Neural cell (in vitro differentiated cells): Measurements from ENCODE around the gene CIDEA.

ENCODE experiments used
- CTCF ChIP-seq: fragments of 450-650 bp; IDR thresholded peaks from 2 replicates; pipeline ENCODE4 v1.5.1; 2014; ENCODE audit warnings: antibody characterized with exemption, mild to moderate bottlenecking, moderate library complexity; ENCODE audit not compliant: poor library complexity, severe bottlenecking
- EP300 ChIP-seq: fragments of 450-650 bp; conservative IDR thresholded peaks from 2 replicates; pipeline ENCODE4 v1.6.1; 2014; ENCODE audit warnings: antibody characterized with exemption, mild to moderate bottlenecking, moderate library complexity; ENCODE audit not compliant: poor library complexity, severe bottlenecking
- POLR2AphosphoS5 ChIP-seq: IDR thresholded peaks from 2 replicates; pipeline ENCODE4 v1.6.1; 2012
- RAD21 ChIP-seq: fragments of 450-650 bp; conservative IDR thresholded peaks from 2 replicates; pipeline ENCODE4 v1.6.1; 2014; ENCODE audit warnings: antibody characterized with exemption, mild to moderate bottlenecking, moderate library complexity
- REST ChIP-seq: IDR thresholded peaks from 2 replicates; pipeline ENCODE4 v1.6.1; 2012; ENCODE audit warnings: borderline replicate concordance

DNA sequence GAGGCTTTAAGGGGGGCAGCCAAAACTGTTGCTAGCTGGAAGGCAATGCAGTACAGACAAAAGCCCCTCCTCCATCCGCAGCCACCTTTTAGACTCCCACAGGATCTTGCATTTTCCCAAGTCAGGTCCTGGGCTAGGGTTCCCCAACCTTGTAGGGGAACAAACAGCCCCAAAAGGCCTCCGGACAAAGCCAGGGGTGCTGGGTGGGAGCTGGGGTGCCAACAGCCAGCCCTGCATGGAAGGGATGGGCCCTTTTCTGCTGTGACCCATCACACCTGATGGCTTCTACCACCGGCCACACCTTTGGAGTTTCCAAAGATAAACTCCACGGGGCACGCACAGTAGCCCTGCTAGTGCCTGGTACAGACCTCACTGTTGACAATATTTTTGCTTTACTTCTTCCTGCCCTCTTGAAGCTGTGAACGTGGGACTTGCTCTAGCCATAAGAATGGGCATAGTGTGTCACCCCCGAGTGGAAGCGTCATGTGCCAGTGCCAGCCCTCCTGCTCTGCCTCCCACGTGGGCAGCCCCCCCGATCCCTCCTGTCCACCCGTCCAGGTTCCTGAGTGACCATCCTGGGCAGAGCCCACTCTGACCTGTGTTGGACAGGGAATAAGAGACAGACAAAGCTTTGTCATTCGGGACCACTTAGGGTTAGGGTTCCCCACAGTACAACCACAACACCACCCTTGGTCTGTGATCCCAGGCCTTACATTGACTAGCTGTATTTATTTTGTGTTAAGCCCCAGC, 72.7 kb downstream of the CIDEA start:
- TF ChIP-seq CTCF, result no peak
- no peak for TF ChIP-seq REST
- no peak for TF ChIP-seq RAD21
- TF ChIP-seq POLR2AphosphoS5, result no peak
- TF ChIP-seq EP300, result no peak
